Stimulated activated CD4-positive, alpha-beta T cell treated with anti-CD3 and anti-CD28 coated beads, TNF-alpha, amount 100 ng/mL, for 4 hours (primary cell): Measurements from ENCODE around the gene ABCB11.
"Not testable (repeated sequence)": the region's sequence is repeated elsewhere in the genome, so short reads cannot be mapped to it uniquely, and the experiment has no call there.

Experiments used
- DNase-seq, 3 experiments: peaks; one replicate each; pipeline ENCODE4 v3.0.0-alpha.2; 2020; ENCODE audit warnings: low read depth in 3 of 3

ABCB11 gene

DNA sequence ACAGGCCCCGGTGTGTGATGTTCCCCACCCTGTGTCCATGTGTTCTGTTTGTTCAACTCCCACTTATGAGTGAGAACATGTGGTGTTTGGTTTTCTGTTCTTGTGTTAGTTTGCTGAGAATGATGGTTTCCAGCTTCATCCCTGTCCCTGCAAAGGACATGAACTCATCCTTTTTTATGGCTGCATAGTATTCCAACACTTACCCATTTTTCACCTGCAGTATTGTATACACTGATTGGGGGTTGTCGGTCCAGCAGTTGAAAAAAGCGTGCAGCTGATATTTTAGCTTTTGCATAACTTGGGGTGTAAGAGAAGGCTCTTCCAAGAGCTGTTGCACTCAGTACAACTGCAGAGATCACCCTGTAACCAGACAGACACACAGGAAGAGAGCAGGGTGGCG is 99.0 kb downstream of the ABCB11 start:
- not testable (repeated sequence) for DNase-seq

DNA sequence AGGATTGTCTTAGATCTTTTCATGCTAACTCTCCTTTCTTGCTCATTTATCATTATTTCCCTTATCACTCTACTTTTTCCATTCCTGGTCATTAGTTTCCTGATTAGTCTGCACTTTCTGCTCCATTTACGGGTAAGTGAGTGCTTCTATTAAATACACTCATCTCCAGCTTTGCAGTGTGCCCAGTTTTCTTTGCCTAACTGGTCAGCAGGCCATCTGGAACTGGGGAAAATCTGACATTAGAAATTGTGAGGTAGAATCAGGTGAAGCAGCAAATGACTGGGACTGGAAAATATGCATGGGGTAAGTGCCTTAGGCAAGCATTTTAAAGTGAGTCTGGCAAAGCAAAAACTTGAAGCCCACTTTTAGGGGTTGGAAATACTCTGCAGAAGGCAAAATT is 100.9 kb downstream of the ABCB11 start:
- no peak for DNase-seq

DNA sequence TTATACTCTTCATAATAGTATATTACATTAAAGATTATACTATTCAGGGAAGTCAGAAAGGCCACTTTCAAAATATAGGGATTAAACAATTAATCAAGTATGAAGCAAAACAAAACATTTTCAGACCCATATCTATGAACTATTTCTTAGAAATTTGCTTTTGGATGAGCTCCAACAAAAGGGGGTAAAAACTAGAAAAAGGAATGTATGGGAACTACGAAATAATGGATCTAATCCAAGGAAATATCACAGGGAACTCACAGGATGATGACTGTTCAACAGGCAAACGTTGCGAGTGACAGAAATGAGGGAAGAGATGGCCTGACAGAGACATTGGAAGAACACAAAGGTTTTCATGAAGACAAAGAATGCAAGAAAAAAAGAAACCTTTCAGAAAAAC is 102.1 kb downstream of the ABCB11 start:
- no peak for DNase-seq

DNA sequence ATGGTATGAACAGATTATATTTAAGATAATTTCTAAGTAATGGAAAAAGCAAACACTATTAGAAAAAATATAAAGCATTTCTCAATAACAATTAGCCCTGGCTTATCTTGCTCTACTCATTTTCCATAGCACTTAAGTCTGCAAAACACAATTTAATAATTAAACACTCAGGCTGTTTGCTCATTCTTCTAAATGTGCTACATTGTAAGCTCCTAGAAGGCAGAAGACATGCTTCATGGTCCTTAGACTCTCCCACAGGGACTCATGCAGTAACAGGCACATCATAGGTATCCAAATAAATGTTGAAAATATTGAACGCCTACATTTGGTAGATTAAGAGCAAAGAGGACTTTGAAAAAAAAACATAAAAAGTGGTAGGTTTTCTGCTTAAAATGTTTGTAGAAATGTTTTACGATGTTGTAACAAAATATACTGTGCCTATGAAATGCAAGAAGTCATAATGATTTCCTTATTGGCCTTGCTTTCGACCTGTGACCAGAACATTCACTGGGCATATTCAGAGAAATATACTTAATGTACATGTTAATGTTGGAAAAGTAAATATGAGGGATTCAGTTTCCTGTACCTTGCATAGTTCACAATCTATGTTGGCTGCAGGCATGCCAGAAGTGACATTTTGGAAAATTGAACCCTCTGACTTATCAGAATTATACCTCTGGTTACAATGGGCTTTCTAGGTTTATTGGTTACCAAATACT is 102.9 kb downstream of the ABCB11 start:
- DNase-seq, result no peak

DNA sequence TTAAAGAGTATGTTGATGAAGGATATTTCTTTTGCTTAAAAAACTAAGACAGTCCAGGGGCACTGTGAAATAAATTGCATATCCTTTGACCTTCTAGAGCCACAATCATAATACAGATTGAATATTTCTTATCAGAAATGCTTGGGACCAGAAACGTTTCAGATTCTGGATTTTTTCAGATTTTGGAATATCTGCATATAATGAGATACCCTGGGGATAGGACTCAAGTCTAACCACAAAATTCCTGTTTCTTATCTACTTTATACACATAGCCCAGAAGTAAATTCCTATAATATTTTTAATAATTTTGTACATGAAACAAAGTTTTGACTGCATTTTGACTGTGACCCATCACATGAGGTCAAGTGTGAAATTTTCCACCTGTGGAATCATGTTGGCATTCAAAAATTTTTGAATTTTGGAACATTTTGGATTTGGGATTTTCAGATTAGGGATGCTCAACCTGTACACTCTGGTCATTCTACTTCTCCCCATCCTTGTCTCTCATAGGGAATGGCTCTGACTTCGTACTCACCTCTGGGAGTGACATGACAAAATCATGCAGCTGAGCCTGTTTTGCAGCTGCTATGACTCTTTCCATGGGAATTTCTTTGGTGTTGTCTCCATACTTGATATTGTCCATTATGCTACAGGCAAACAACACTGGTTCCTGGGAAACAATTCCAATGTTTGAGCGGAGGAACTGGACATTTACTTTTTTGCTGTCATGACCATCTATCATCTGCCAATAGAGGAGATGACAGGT is 104.3 kb downstream of the ABCB11 start:
- no peak for DNase-seq

DNA sequence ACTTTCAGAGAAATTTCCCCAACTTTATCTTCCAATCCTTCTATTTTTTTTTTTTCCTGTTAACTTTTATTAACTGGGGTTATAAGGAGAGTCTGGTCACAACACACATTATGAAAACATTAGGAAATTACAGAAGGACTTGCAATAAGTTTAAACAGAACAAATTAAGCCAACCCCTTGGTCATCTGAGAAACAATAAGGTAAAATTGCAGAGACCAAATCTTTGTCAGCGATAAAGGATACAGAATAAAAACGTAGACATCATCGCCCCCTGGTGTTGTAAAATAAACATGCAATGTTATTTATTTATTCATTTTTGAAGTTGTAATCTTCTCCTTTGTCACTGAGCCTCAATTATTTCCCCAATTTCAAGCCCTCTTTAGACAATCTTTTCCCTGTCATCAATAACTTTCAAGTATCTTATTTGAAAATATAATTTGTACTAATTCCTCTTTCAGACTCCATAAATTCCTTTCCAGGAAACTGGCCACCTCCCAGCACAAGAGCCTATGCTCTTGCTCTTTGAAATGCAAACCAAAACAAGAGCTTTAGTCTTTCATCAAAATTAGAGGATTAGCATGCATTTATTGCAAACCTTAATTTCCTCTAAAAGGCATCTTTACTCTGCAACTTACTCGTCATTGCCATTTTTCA is 110.5 kb downstream of the ABCB11 start:
- no peak for DNase-seq

DNA sequence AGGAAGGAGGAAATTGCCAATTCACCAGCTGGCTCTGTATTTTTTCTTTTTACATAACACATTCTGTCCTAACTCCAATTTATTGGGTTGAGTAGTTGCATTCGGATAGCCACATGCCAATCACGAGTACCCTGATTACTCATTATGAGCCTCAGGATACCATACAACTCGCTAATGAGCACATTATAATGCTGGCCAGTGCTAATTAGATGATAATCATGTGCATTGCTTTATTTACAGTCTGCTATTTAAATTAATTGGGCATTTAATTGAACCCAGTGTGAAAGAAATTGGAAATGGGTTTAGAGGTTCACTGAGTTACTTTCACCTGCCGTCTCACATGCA is 114.8 kb downstream of the ABCB11 start:
- no peak for DNase-seq

DNA sequence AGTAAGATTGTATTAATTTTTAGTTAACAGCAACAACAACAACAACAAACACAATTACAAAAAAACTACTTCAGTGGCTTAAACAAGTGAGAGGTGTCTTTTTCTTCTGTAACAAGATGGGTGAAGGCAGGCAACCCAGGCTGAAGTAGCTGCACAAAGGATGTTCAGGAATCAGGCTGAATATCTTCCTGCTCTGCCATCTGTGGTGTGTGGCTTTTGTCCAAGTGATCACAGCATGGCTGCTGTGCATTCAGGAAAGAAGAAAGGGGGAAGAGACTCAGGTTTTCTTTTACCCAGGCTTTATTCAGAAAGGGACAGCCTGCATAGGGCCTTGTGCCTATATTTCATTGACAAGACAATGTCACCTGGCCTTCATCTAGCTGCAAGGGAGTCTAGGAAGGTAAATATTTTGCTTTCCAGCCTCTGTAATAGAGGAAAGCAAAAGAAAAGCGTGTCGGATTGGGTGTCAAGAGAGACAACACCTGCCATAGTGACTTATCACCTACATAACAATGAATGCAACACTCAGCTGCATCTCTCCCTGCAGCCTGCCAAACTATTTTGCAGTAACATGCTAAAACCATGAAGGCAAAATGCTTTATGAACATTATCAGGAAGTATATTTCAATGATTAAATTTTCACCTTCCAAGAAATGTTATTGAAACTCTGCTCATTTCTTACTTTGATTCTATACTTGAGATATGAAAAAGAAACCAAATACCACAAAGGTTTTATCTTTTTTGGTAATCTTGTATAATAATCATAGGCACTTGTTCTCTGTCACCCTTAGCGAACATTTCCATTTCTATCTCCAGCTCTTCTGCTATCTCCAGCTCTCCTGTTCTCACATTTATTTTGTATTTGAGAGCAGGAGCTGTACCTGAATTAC is 115.4 kb downstream of the ABCB11 start:
- DNase-seq, result no peak

DNA sequence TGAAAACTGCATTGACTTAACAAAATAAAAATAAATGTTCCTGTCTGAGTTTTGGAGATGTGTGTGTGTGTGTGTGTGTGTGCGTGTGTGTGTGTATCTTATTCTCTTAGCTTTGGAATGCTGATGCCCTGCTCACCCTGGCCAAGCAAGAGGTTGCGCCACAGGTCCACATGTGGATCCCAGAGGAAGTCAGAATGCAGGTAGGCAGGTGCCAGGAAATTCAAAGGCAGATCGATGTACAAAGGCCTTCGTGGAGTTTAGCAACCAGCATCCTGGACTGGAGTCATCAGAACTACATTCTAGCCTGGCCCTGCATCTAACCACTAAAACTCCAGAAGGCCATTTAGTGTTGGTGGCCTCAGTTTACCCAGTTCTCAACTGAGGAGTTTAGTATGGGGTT is 117.6 kb downstream of the ABCB11 start:
- DNase-seq, result no peak

DNA sequence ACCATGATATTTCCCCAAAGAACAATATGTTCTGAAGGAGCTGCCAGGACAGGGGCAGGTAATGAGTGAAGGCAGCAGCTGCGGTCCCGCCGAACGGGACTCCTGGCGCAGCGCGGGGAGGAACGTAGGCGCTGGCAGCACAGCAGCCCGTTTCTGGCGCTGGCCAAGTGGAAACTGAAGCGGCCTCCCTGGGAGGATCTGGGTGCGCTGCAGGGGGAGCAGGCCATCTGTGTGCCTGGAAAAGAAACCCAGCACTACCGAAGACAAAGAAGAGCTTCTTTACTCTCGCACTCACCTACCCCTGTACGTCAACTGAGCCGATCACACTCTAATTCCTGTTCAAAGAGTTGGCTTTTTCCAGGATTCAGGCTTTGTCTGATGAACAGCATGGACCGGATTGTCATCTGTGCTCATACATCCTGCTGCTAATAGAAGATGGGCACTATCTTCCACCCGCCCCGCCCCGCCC is 118.2 kb downstream of the ABCB11 start:
- no peak for DNase-seq

DNA sequence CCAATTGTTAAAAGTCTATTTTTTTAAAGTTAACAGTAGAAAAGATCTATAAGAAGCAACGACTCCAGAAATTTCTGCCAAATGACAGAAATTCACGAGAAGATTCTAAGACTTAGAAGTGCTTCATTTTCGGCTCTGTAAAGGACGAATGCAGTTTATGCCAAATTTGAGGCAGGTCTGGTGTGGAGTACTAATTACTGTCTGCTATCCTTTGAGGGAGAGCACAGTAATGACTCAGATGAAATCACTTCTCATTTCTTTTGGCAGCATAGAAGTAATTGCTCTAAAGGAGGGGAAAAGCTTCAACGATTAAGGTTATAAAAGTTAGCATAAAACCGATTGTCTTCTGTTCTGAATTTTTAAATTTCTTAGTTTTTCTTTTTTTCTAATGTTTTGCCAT is 118.7 kb downstream of the ABCB11 start:
- DNase-seq, result no peak

DNA sequence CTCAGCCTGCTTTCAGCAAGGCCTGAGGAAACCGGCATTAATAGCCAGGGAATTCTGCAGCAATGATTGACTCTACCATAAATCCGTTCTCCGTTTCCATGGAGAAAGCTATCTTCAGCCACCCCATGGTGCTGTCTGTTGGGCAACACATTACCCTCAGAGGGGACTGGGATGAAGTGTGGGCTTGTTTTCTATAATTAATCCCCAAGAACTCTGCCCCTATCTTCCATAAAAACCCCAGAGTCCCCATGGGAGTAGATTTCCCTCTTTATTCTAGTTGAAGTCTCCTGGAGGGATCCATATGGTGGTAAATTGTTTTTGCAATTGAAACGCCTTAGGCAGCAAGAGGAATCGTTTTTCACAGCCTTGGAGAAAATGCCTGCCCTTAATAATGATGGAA is 120.8 kb downstream of the ABCB11 start:
- DNase-seq, result no peak

DNA sequence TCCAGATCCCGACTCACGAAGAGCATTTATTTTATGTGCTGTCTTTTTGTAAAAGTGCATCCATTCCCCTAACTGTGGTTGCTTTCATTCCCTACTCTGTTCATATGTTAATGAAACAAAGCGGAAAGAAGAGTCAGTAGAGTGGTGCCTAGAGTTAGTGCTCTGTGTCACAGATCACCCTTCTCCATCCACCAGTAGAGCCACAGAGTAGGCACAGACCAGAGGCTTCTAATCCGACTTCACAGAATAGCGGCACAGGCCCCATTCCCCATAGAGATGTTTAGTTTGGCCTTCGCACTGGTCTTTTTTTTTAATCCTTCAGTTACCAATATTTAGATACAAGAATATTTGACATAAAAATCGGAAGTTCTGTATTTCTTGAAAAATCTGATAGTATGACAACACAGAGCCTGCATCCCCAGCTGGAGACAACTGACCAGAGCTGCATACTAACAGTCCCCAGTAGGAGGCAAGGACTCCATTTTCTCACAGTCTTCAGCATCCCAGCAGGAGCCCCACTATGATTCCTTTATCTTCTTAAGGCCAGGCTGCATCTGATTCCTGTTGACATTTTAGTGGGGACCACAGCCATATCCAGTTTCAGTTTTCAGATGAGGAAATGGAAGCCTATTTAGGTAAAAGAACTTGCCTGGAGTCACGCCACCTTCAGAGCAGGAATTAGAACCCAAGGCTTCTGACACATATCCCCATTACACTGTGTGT is 123.0 kb downstream of the ABCB11 start:
- DNase-seq, result no peak

DNA sequence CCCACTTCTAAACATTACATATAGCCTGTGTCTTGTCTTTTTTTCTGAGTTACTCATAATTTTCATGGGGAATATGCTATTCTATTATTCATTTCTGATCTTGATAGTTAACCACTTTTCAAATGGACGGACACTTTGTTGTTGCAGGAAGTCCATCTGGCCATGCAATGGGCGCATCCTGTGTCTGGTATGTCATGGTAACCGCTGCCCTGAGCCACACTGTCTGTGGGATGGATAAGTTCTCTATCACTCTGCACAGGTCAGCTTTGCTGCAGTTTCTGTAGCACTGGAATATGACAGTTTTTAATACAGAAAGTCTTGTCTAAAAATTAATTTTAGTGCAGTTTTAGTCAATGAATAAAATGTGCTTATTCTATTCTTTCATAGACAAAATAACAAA is 126.8 kb downstream of the ABCB11 start:
- DNase-seq, result no peak

DNA sequence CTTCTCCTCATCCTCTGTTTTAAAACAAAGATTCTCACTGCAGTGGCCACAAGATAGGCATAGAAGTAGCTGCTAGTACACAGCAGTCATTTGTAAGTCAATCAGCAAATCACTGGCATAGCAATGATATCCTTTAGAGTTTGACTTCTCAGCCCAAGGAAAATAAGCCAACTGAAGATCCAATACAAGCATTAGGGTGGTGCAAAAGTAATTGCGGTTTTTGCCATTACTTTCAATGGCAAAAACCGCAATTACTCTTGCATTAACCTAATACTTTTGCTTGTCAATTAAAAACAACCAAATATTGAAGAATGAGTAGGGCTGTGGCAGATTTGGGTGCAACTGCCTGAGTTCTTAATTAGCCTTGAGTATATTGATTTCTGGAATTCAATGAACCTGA is 127.2 kb downstream of the ABCB11 start:
- DNase-seq, result no peak

DNA sequence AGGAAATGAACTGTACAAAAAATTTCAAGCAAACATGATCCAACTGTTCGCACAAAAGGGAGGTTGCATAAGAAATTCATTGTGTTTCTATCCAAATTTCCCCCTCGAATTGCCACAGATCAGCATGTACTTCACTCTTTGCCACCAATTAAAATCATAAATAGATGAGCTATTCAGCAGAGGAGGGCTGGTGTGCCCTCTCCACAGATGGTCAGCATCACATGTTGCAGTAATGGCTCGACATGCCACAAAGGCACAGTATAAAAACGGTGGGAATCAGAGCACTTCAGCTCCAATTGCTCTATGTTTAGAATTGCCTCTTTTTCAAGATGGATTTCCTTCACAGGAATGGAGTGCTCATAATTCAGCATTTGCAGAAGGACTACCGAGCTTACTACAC is 130.1 kb downstream of the ABCB11 start, which contains the start of gene G6PC2:
Gene G6PC2 (plus strand): TSS at position 289 of the 400 bp plus-strand sequence. CDS start 41 bp downstream, at position 330.
- no peak for DNase-seq

DNA sequence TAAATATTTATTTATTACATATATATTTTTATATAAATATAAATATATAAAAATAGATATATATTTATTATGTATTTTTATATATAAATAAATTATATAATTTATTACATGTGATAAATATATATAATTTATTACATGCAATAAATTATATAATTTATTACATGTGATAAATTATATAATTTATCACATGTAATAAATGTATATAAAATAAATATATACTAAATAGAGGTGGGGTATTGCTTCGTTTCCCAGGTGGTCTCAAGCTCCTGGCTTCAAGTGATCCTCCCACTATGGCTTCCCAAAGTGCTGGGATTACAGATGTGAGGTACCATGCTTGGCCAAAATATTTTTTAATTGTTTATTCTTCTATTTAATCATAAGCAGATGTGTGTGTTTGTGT is 133.7 kb downstream of the ABCB11 start:
- no peak for DNase-seq

DNA sequence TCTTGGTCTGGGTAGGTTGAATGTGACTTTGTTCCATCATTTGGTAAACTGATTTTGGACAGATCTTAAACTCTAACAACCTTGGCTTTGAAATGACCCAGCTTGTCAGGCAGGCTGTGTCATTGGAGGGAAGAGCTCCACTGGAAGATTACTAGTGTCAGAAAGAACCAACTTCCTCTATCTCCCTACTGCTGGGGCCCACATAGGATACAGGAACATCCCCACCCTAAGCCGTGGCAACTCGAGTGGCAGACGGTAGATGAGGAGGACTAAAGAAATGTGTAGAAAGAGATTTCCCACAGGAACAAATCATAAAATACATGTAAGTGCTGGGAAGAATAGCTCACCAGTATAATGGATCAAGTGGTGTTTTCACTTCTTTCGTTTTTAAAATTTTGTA is 134.3 kb downstream of the ABCB11 start:
- DNase-seq, result no peak

DNA sequence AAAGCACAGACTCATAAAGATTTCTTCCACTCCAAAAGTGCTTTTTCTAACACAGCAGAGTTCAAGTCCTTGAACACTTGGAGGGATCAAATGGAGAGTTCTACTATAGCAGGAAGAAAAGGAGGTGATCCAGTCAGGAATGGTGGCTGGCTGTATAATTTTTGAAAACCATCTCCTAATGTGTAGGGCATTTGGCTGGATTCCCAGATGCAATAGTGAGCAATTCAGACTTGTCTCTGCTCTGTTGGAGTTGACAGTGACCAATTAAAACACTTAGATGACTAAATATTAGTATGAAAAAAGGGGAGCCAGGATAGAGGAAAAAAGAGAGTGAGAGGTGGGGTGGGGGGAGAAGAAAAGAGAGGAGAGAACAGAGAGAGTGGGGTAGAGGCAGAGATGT is 135.4 kb downstream of the ABCB11 start:
- DNase-seq, result no peak

DNA sequence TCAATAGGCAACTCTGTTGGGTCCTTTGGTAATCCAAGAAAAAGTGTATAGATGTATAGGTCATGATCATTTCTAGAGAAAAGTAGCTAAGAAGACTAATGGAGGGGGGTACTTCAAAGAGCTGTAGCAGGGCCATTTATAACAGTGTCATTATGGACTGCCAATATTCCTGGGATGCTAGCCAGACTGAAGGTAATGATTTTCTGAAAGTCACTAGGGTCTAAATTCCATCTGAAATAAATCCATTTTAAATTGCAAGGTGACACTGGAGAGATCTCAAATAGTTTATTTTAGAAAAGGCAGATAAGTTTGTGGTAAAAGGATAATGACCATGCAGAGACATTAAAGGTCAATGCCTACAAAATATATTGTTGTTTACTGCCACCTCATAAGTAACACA is 136.4 kb downstream of the ABCB11 start:
- DNase-seq, result no peak

DNA sequence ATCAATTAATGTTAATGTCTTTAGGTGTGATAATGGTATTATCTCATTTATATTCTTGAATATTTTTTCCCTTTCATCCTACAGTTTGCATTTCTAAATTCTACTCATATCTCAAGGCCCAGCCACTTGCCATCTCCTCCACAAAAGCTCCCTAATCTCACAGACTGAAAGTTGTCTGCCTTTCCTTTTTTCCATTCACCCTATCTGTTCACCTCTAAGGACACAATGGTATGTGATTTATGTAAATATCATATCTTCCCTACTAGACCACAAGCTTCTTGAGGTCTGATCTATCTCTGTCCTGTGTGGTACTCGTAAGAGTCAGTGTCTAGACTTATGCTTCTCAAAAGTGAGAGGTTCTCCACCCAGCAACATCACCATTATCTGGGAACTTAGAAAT is 137.0 kb downstream of the ABCB11 start:
- no peak for DNase-seq
